T-cell (primary cell): Measurements from ENCODE around the gene FAM193A. TPM values are rescaled to one million over a fixed set of nuclear protein-coding genes. Genes with fewer than 3 reads are reported as not detected.

ENCODE experiments used
- ATAC-seq, 4 experiments: fragments of 200-7000 bp in 3 of 4; fragments of 150-1000 bp in 1 of 4; cut with Tn5 transposase; replicated peaks in 1 of 4; 1 replicate in 3 of 4; 2 replicates in 1 of 4; pipeline ENCODE4 v1.10.0; 2021; ENCODE audit warnings: moderate library complexity in 3 of 4, mild to moderate bottlenecking in 2 of 4, moderate number of reproducible peaks in 1 of 4
- CTCF ChIA-PET, 2 donors: fragments of 300-600 bp; sonication (Branson Sonifier 250); formaldehyde crosslinking; loops; one replicate each; lab custom pipeline; 2022; ENCODE audit warnings: antibody characterized with exemption in 2 of 2; lab: Charles Lee
- POLR2A ChIA-PET, 2 donors: fragments of 300-600 bp; sonication (Branson Sonifier 250); formaldehyde crosslinking; loops; one replicate each; lab custom pipeline; 2022; ENCODE audit warnings: antibody characterized with exemption in 2 of 2; lab: Charles Lee
- DNase-seq, 35 experiments: peaks; one replicate each; pipeline versions ENCODE4 v3.0.0 to v3.0.0-alpha.2; 2013 to 2023
- H3K27ac ChIP-seq: one replicate; pipeline ENCODE4 v1.5.1; 2013; ENCODE audit warnings: low read length
- H3K27me3 ChIP-seq, 2 experiments: replicated peaks in 1 of 2; 1 replicate in 1 of 2; 2 replicates in 1 of 2; pipeline versions ENCODE4 v1.6.1 to v1.7.0; 2013; ENCODE audit warnings: low read length in 1 of 2, mixed read lengths in 1 of 2; ENCODE audit not compliant: control insufficient read depth in 2 of 2, insufficient read depth in 2 of 2; ENCODE audit errors: extremely low read depth in 1 of 2
- H3K36me3 ChIP-seq, 2 donors: 1 replicate in 1 of 2; 2 replicates in 1 of 2; pipeline versions ENCODE4 v1.6.1 to v1.7.0; 2013; ENCODE audit warnings: low read length in 1 of 2; ENCODE audit not compliant: control insufficient read depth in 2 of 2, insufficient read depth in 1 of 2; ENCODE audit errors: extremely low read depth in 1 of 2
- H3K4me1 ChIP-seq, 2 experiments: 1 replicate in 1 of 2; 2 replicates in 1 of 2; pipeline versions ENCODE4 v1.6.1 to v1.7.0; 2013; ENCODE audit warnings: low read length in 2 of 2, mixed read lengths in 1 of 2; ENCODE audit not compliant: insufficient read depth in 2 of 2, control insufficient read depth in 1 of 2; ENCODE audit errors: extremely low read depth in 1 of 2
- H3K4me3 ChIP-seq, 2 donors: 1 replicate in 1 of 2; 2 replicates in 1 of 2; pipeline versions ENCODE4 v1.5.1 to v1.7.0; 2013; ENCODE audit warnings: mild to moderate bottlenecking in 2 of 2, low read length in 1 of 2, moderate library complexity in 1 of 2; ENCODE audit not compliant: control insufficient read depth in 1 of 2; ENCODE audit errors: extremely low read depth in 1 of 2
- H3K9me3 ChIP-seq: 2 replicates; pipeline ENCODE4 v1.7.0; 2013
- H3K27ac Mint-ChIP-seq, 2 donors: one replicate each; pipeline ENCODE4 v1.8.0; 2020 to 2021; ENCODE audit warnings: mild to moderate bottlenecking in 2 of 2, mixed read lengths in 2 of 2
- H3K27me3 Mint-ChIP-seq, 2 donors: one replicate each; pipeline ENCODE4 v1.8.0; 2021 to 2022; ENCODE audit warnings: mixed read lengths in 2 of 2
- H3K36me3 Mint-ChIP-seq: one replicate; pipeline ENCODE4 v1.8.0; 2021; ENCODE audit warnings: mixed read lengths
- H3K4me1 Mint-ChIP-seq, 3 donors: one replicate each; pipeline ENCODE4 v1.8.0; 2020 to 2022; ENCODE audit warnings: mixed read lengths in 3 of 3, mild to moderate bottlenecking in 1 of 3
- H3K4me3 Mint-ChIP-seq, 3 donors: one replicate each; pipeline ENCODE4 v1.8.0; 2020 to 2022; ENCODE audit warnings: mild to moderate bottlenecking in 3 of 3, mixed read lengths in 3 of 3, moderate library complexity in 3 of 3
- H3K9me3 Mint-ChIP-seq, 3 donors: one replicate each; pipeline ENCODE4 v1.8.0; 2020 to 2022; ENCODE audit warnings: mixed read lengths in 3 of 3
- WGBS: methylation state at CpG from one replicate; pipeline ENCODE4 v1.1.5; 2013; ENCODE audit warnings: missing lambda C conversion rate; ENCODE audit not compliant: insufficient coverage; 5-methylcytosine and 5-hydroxymethylcytosine counted together
- total RNA-seq, 35 experiments: library from RNA in 6 of 35; stranded (reverse) in 6 of 35; fragments of 120-200 nt in 1 of 35; gene quantifications; one replicate each; pipeline versions ENCODE4 v1.2.1 to v1.2.4 and lab custom pipeline; 2013 to 2026

The FAM193A gene
- total RNA-seq, 5 donors from 2014 or later (not counting 1 experiment from before 2014, with no cell fraction given): 41.6 to 46.8 (median 45.2) TPM

GRCh38 chr4:2753436-2753835 is 217.0 kb downstream of the FAM193A start:
- 92% methylated on average over 2 of the region's 4 CpGs for WGBS
- no peaks in the 10 kb centered on the region for H3K27me3 Mint-ChIP-seq
- no peak overlapping the region for H3K4me3 ChIP-seq

GRCh38 chr4:2754848-2755819 is 218.7 kb downstream of the FAM193A start:
- POLR2A ChIA-PET: no interaction called here
- Mint-ChIP-seq H3K4me1 (peaks cover 17 to 36% (median 36%) of the 10 kb centered on the region in 3 donors), H3K27me3 (no peaks in the 10 kb centered on the region), H3K27ac (peak overlapping the region; percentile 66 to 82), H3K36me3 (no peaks in the 10 kb centered on the region), H3K9me3 (no peaks in the 10 kb centered on the region), H3K4me3 (peak overlapping the region; percentile 66 to 86 (median 77))
- 56% methylated on average over 17 of the region's 23 CpGs for WGBS
- no peak for ATAC-seq
- H3K9me3 ChIP-seq: no peaks in the 10 kb centered on the region
- H3K4me3 ChIP-seq: peak overlapping the region; percentile 64 to 65
- peak overlapping the region; percentile 13 for H3K27ac ChIP-seq
- CTCF ChIA-PET: interaction anchor here in 1 of 2 donors (0.6 to 0.9 kb wide), 2 partner anchors 199 to 620 kb away, joined by 3 read pairs; no protein-coding TSS in a partner anchor
- peaks cover 7 to 31% of the 10 kb centered on the region in 2 experiments for H3K4me1 ChIP-seq
- no peak for DNase-seq
- peaks cover 3 to 17% of the 10 kb centered on the region in 2 donors for H3K36me3 ChIP-seq
- no peaks in the 10 kb centered on the region for H3K27me3 ChIP-seq

More at GRCh38 chr4:2753436-2753835, 217.0 kb downstream of the FAM193A start:
- Mint-ChIP-seq H3K9me3 (no peaks in the 10 kb centered on the region), H3K27ac (peak overlapping the region in 1 of 2 donors; percentile 34), H3K4me3 (peak overlapping the region in 1 of 3 donors; percentile 19), H3K36me3 (no peaks in the 10 kb centered on the region), H3K4me1 (peaks cover 21 to 45% (median 36%) of the 10 kb centered on the region in 3 donors)
- Histone ChIP-seq H3K36me3 (peaks cover 3 to 18% of the 10 kb centered on the region in 2 donors), H3K27ac (no peak overlapping the region), H3K9me3 (no peaks in the 10 kb centered on the region), H3K27me3 (no peaks in the 10 kb centered on the region), H3K4me1 (peaks cover 7 to 35% of the 10 kb centered on the region in 2 experiments)
- no peak for DNase-seq
- no peak for ATAC-seq
- ChIA-PET POLR2A (no interaction called here), CTCF (no interaction called here)

- no peaks in the 10 kb centered on the region for H3K9me3 ChIP-seq
- ChIA-PET POLR2A (no interaction called here), CTCF (interaction anchor here (0.6 to 0.9 kb wide), 5 partner anchors 15 to 619 kb away, joined by 3 read pairs; no protein-coding TSS in a partner anchor)
- Mint-ChIP-seq H3K4me3 (peak within 1 kb of the TSS; percentile 67 to 86 (median 77)), H3K9me3 (no peaks in the 10 kb centered on the region), H3K27me3 (no peaks in the 10 kb centered on the region), H3K36me3 (no peaks in the 10 kb centered on the region), H3K4me1 (peaks cover 17 to 36% (median 32%) of the 10 kb centered on the region in 3 donors), H3K27ac (peak within 1 kb of the TSS; percentile 71 to 82)
- peaks cover 7 to 31% of the 10 kb centered on the region in 2 experiments for H3K4me1 ChIP-seq
- DNase-seq (peak; percentile 44 to 87 (median 68)), ATAC-seq (peak; percentile 81 to 85 (median 83))
- peak within 1 kb of the TSS; percentile 38 for H3K27ac ChIP-seq
- H3K4me3 ChIP-seq: peak within 1 kb of the TSS; percentile 64 to 65
- no peaks in the 10 kb centered on the region for H3K27me3 ChIP-seq
- peaks cover 3 to 14% of the 10 kb centered on the region in 2 donors for H3K36me3 ChIP-seq
- WGBS: under 1% methylated on average over 60 of the region's 96 CpGs
These were observed 219.6 kb downstream of the FAM193A start, which contains the start of gene TNIP2 for GRCh38 chr4:2755821-2756690. Gene TNIP2, minus strand, starts transcription at chr4:2756336. Its CDS starts 47 bp downstream, at chr4:2756289.

- Mint-ChIP-seq H3K27ac (peak overlapping the region; percentile 71 to 74), H3K36me3 (no peaks in the 10 kb centered on the region), H3K9me3 (no peaks in the 10 kb centered on the region), H3K27me3 (no peaks in the 10 kb centered on the region), H3K4me3 (peak overlapping the region; percentile 67 to 77 (median 74)), H3K4me1 (peaks cover 17 to 32% (median 30%) of the 10 kb centered on the region in 3 donors)
- no peak for ATAC-seq
- peaks cover 3 to 14% of the 10 kb centered on the region in 2 donors for H3K36me3 ChIP-seq
- ChIA-PET POLR2A (interaction anchor here in 1 of 2 donors (0.6 kb wide), 1 partner anchor 38 kb away, joined by 4 read pairs; no protein-coding TSS in a partner anchor), CTCF (interaction anchor here (0.6 to 0.9 kb wide), 3 partner anchors 14 to 164 kb away, joined by 3 read pairs; no protein-coding TSS in a partner anchor)
- DNase-seq: peak in 1 of 35 experiments; percentile 8
- 63% methylated on average over 20 of the region's 25 CpGs for WGBS
- H3K9me3 ChIP-seq: no peaks in the 10 kb centered on the region
- H3K27ac ChIP-seq: peak overlapping the region; percentile 38
- H3K27me3 ChIP-seq: no peaks in the 10 kb centered on the region
- peak overlapping the region; percentile 42 to 46 for H3K4me3 ChIP-seq
- H3K4me1 ChIP-seq: peaks cover 7 to 36% of the 10 kb centered on the region in 2 experiments
These were observed 220.4 kb downstream of the FAM193A start for GRCh38 chr4:2756691-2757350.

GRCh38 chr4:2757426-2757825 is 221.0 kb downstream of the FAM193A start:
- H3K36me3 ChIP-seq: peaks cover 3 to 10% of the 10 kb centered on the region in 2 donors
- 100% methylated on average over 3 of the region's 3 CpGs for WGBS
- POLR2A ChIA-PET: interaction anchor here in 1 of 2 donors (0.6 kb wide), 1 partner anchor 39 kb away, joined by 4 read pairs; no protein-coding TSS in a partner anchor
- DNase-seq (no peak), ATAC-seq (no peak)
- H3K27ac ChIP-seq: no peak overlapping the region
- Mint-ChIP-seq H3K27ac (peak overlapping the region; percentile 50 to 74), H3K4me3 (peak overlapping the region; percentile 67 to 77 (median 71)), H3K4me1 (peaks cover 17 to 27% (median 24%) of the 10 kb centered on the region in 3 donors), H3K36me3 (no peaks in the 10 kb centered on the region), H3K27me3 (no peaks in the 10 kb centered on the region), H3K9me3 (no peaks in the 10 kb centered on the region)
- no peaks in the 10 kb centered on the region for H3K27me3 ChIP-seq
- peaks cover 7 to 31% of the 10 kb centered on the region in 2 experiments for H3K4me1 ChIP-seq
- no peaks in the 10 kb centered on the region for H3K9me3 ChIP-seq
- CTCF ChIA-PET: no interaction called here
- H3K4me3 ChIP-seq: no peak overlapping the region
